Measurements from ENCODE around the gene AKAP6. TPM values are rescaled to one million over a fixed set of nuclear protein-coding genes. Genes with fewer than 3 reads are reported as not detected.

AKAP6 gene
- total RNA-seq, 1 experiment from 2014 or later = 1.1 TPM

- H2BK15ac ChIP-seq (ENCODE audit: low read depth, low read length) = no peak overlapping the region
- peaks cover 4 to 8% of the 10 kb centered on the region in 2 experiments for H3K4me1 Mint-ChIP-seq
- H2BK12ac ChIP-seq (ENCODE audit: insufficient read length, low read depth, low read length) = no peak overlapping the region
- no peaks in the 10 kb centered on the region for H3K9me3 ChIP-seq (ENCODE audit: control insufficient read depth, low read depth, low read length)
- no peak overlapping the region for H3K27ac ChIP-seq (ENCODE audit: insufficient read length, low read depth, low read length)
- no peak overlapping the region for H4K5ac ChIP-seq (ENCODE audit: insufficient read length, low read depth, low read length)
- H3K4ac ChIP-seq (ENCODE audit: low read depth, low read length) = no peak overlapping the region
- H3K4me1 ChIP-seq (ENCODE audit: insufficient read depth, low read length) = no peaks in the 10 kb centered on the region
- no peak for TF ChIP-seq CTCF (conservative IDR thresholded peaks at IDR 0.05)
- H3K4me2 ChIP-seq (ENCODE audit: insufficient read depth, insufficient read length, low read length) = no peak overlapping the region
- no peak overlapping the region for H3K4me3 Mint-ChIP-seq
- no peak overlapping the region for H2AFZ ChIP-seq (ENCODE audit: low read length)
- no peak overlapping the region for H2BK5ac ChIP-seq (ENCODE audit: insufficient read length, low read length)
- H3K9ac ChIP-seq (ENCODE audit: extremely low read depth, insufficient read length, low read length) = no peak overlapping the region
- no peak overlapping the region for H4K8ac ChIP-seq (replicated peaks; ENCODE audit: insufficient read length, low read depth, low read length)
- no peak overlapping the region for H2AK5ac ChIP-seq (ENCODE audit: insufficient read length, low read length)
- no peak overlapping the region for H3T11ph ChIP-seq (ENCODE audit: low read length)
- H3K23me2 ChIP-seq (ENCODE audit: insufficient read length, low read depth, low read length, poor library complexity, severe bottlenecking) = no peaks in the 10 kb centered on the region
- no peak overlapping the region for H3K23ac ChIP-seq (ENCODE audit: insufficient read length, low read depth, low read length)
- H4K20me1 ChIP-seq (ENCODE audit: control insufficient read depth, insufficient read depth, insufficient read length) = no peaks in the 10 kb centered on the region
- peak; percentile 73 for DNase-seq
- H3K27ac Mint-ChIP-seq = peak overlapping the region; percentile 34 to 68 (median 58); a peak in 2 of 7 replicates
- H3K14ac ChIP-seq (ENCODE audit: insufficient read depth, low read length) = no peak overlapping the region
- no peak overlapping the region for H2BK120ac ChIP-seq (ENCODE audit: low read depth, low read length, poor library complexity, severe bottlenecking)
- WGBS (ENCODE audit: extremely low coverage, insufficient read length, low lambda C conversion rate) = no CpG with 5 or more reads among the region's 8 CpGs
- H3K56ac ChIP-seq (ENCODE audit: insufficient read length, low read depth, low read length) = no peak overlapping the region
- no peak overlapping the region for H4K91ac ChIP-seq (ENCODE audit: insufficient read length, low read depth, low read length)
- no peaks in the 10 kb centered on the region for H3K27me3 ChIP-seq (ENCODE audit: insufficient read depth, low read length)
- H3K79me1 ChIP-seq (ENCODE audit: insufficient read depth, low read depth, low read length, poor library complexity, severe bottlenecking) = no peaks in the 10 kb centered on the region
- H3K18ac ChIP-seq (ENCODE audit: insufficient read length, low read depth, low read length) = no peak overlapping the region
- no peaks in the 10 kb centered on the region for H3K27me3 Mint-ChIP-seq (ENCODE audit: low read depth)
- H3K79me2 ChIP-seq (ENCODE audit: insufficient read depth, low read length) = no peaks in the 10 kb centered on the region
- H3K9me3 Mint-ChIP-seq = no peaks in the 10 kb centered on the region
- no peaks in the 10 kb centered on the region for H3K36me3 Mint-ChIP-seq (ENCODE audit: insufficient read depth in 1 of 3, low read depth in 3 of 3)
- no peak overlapping the region for H2BK20ac ChIP-seq (ENCODE audit: low read depth, low read length, poor library complexity, severe bottlenecking)
These were observed 373.5 kb downstream of the AKAP6 start for GRCh38 chr14:32702562-32702961.

Data from H9 (cell line).